Astrocyte (in vitro differentiated cells and primary cell): ENCODE data around the gene PFDN1.

Source experiments
- EZH2 ChIP-seq: IDR thresholded peaks from 2 replicates; pipeline ENCODE4 v1.6.1; 2012; ENCODE audit warnings: mild to moderate bottlenecking, low read length, inconsistent platforms; ENCODE audit not compliant: insufficient read depth
- TF ChIP-seq, protein P1 (sequence below): IDR thresholded peaks from 2 replicates; pipeline ENCODE4 v1.5.1; 2011; ENCODE audit warnings: low read depth, mild to moderate bottlenecking, inconsistent platforms, low read length, moderate library complexity; ENCODE audit not compliant: insufficient read depth

DNA sequence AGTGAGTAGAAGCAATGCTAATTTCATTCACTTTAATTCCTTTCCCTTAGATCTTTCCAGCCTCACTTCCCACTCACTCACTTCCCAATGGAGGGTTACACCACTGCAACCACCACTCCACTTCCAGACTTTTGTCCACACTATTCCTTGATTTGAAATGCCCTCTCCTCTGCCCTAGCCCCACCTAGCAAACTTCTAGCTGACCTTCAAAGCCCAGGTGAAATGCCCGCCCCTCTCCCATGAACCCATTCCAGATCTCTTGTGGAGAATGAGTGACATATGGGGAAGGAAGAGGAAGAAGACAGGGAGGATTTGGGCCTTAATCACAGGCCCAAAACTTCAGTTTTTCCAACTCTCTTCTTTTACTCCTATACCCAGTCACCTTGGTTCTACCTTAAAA lies 37.1 kb downstream of the PFDN1 start:
- TF ChIP-seq, protein P1, sequence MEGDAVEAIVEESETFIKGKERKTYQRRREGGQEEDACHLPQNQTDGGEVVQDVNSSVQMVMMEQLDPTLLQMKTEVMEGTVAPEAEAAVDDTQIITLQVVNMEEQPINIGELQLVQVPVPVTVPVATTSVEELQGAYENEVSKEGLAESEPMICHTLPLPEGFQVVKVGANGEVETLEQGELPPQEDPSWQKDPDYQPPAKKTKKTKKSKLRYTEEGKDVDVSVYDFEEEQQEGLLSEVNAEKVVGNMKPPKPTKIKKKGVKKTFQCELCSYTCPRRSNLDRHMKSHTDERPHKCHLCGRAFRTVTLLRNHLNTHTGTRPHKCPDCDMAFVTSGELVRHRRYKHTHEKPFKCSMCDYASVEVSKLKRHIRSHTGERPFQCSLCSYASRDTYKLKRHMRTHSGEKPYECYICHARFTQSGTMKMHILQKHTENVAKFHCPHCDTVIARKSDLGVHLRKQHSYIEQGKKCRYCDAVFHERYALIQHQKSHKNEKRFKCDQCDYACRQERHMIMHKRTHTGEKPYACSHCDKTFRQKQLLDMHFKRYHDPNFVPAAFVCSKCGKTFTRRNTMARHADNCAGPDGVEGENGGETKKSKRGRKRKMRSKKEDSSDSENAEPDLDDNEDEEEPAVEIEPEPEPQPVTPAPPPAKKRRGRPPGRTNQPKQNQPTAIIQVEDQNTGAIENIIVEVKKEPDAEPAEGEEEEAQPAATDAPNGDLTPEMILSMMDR = no peak
- TF ChIP-seq EZH2 = no peak
